Fibroblast of skin of left quadriceps (primary cell): ENCODE results near the gene HSD11B1L.
"Not testable (repeated sequence)": the region's sequence is repeated elsewhere in the genome, so short reads cannot be mapped to it uniquely, and the experiment has no call there.

Experiments used
- DNase-seq, 2 experiments: peaks; one replicate each; pipeline ENCODE4 v3.0.0-alpha.2; 2013; ENCODE audit warnings: low read depth in 2 of 2

Gene HSD11B1L

DNA sequence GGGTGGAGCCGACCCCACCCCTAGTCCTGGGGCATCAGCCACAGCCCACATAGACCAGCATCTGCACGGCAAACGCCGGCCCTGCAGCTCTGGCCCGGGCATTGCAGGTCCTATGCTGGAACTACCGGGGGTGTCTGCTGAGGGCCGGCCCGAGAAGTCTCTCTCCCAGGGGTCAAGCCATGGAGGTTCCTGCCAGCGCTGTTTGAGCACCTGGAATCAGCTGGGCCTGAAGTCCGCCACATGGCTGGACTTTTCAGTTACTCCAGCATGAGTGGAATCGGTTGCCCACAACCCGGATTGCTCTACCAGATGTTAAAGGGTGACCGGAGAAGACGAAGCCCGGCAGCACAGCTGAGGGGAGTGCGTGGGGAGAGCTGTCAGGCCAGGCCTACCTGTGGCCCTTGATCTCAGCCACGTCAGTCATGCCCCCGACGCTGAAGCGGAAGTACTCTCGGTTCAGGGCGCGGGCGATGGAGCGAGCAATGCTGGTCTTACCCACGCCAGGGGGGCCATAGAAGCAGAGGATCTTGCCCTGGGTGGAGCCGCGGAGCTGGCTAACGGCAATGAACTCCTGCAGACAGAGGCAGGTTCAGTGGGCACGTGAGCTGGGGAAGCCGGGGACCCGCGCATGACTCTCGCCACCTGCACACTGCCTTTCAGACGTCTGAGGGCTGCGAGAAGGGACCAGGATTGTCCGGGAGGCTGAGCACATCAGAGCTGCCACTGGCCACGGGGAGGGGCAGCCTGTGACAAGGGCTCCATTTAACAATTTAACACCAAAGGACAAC lies 18.0 kb downstream of the HSD11B1L start:
- no peak for DNase-seq

DNA sequence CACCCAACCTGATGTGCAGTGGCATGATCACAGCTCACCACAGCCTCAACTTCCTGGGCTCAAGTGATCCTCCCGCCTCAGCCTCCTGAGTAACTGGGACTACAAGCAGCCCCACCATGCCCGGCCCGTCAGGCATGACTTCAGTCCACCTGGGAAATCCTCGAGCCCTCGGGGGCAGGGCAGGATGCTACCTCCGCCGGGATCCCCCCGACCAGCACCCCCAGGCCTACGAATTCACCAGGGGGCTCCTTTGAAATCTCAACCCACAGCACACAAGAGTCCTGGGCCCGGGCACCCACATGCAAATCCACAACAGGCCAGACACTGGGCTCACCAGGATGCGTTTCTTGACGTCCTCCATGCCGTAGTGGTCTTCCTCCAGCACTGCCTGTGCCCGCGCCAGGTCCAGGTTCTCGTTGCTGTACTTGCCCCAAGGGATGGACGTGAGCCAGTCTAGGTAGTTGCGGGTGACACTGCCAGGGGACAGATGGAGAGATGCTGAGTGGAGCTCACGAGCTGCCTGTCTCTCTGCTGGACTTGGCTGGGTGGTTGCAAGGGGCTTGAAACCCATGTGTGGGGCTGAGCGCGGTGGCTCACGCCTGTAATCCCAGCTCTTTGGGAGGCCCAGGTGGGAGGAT lies 19.7 kb downstream of the HSD11B1L start:
- DNase-seq = no peak

DNA sequence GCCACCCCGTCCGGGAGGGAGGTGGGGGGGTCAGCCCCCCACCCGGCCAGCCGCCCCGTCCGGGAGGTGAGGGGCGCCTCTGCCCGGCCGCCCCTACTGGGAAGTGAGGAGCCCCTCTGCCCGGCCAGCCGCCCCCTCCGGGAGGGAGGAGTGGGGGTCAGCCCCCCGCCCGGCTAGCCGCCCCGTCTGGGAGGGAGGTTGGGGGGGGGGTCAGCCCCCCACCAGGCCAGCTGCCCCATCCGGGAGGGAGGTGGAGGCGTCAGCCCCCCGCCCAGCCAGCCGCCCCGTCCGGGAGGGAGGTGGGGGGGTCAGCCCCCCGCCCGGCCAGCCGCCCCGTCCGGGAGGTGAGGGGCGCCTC lies 21.2 kb downstream of the HSD11B1L start:
- not testable (repeated sequence) for DNase-seq

DNA sequence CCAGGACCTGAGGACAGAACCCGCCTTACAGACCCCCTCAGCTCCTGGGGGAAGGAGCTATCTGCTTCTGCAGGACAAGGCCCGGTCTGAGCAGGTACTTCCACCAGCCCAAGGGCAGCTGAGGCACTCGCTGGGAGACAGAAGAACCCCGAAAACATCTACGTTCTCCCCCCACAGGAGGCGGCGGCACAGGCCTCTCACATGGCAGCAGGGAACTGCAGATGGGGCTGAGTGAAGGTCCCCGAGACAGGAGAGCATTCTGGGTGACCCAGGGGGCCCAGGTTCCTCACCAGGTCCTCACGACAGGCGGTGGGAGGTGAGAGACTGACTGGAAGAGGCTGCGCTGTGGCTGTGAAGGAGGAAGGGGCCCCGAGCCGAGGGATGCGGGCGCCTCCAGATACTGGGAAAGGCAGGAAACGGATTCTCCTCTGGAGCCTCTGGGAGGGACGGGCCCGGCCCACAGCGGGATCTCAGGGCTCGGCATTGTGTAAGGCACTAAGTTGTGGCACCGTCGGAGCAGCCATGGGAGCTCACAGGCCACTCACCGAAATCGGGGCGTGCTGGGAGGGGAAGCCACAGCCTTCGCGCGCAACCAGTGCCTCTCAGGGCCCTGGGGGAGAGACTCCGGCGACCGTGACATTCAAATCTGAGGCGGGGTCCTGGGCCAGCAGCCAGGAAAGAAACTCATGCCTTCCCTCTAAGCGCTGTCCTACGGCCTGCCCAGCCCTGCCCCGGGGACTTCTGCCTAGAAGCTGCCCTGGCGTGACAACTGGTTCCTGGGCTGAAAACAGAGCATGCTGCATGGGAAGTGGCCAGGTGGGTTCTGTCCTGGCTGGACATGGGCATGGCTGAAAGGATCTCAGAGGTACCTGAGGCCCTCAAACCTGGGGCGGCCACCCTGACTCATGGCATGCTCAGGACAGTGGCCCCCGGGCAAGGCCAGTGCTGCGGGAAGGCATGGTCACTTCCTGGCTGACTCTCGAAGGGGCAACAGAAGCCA lies 23.3 kb downstream of the HSD11B1L start:
- no peak for DNase-seq

DNA sequence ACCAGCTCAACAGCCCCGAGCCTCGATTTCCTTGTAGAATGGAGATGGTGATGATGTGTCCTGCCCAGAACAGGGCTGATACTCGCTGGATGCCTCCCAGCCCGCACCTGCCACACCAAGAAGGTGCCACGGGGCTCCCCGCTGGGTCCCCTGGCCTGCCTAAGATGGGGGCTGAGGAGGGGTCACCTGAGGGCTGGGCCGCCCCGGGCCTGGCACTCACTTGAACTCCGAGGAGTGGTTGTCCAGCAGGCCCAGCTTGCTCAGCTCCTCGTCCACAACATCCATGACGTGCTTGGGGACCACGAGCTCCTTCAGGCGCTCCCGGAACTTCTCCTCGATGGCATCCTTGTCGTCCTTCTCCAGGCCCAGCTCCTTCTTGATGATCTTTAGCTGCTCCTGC lies 24.7 kb downstream of the HSD11B1L start:
- DNase-seq = no peak

DNA sequence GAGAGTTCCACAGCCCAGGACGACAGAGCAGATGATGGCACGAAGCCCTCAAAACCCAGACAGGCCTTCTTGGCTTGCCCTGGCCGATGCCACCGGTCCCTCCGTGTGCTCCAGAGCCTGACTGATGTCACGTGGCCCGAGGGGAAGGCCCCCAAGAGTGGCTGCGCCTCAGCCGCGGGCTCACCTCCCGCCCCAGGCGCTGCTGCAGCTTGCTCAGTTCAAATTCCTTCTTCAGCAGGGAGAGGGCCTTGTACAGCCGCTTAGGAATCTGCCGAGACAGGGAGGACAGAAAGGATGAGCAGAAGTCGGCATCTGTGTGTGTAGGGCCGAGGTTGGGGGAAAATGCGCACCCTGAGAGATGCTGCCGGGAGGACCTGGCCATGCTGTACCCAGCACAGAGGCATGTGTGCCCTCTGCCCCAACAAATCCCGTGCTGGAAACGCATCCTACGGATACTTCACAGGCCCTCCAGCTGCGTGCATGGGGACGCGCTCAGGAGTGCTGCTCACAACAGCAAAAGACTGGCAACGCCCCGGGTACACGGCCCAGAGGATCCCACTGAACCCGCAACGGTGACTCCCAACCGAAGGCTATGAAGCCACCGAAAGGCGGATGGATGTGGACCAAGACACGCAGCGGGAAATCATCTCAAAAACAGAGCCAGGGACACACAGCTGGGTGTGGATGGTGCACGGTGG lies 26.2 kb downstream of the HSD11B1L start:
- DNase-seq = no peak

DNA sequence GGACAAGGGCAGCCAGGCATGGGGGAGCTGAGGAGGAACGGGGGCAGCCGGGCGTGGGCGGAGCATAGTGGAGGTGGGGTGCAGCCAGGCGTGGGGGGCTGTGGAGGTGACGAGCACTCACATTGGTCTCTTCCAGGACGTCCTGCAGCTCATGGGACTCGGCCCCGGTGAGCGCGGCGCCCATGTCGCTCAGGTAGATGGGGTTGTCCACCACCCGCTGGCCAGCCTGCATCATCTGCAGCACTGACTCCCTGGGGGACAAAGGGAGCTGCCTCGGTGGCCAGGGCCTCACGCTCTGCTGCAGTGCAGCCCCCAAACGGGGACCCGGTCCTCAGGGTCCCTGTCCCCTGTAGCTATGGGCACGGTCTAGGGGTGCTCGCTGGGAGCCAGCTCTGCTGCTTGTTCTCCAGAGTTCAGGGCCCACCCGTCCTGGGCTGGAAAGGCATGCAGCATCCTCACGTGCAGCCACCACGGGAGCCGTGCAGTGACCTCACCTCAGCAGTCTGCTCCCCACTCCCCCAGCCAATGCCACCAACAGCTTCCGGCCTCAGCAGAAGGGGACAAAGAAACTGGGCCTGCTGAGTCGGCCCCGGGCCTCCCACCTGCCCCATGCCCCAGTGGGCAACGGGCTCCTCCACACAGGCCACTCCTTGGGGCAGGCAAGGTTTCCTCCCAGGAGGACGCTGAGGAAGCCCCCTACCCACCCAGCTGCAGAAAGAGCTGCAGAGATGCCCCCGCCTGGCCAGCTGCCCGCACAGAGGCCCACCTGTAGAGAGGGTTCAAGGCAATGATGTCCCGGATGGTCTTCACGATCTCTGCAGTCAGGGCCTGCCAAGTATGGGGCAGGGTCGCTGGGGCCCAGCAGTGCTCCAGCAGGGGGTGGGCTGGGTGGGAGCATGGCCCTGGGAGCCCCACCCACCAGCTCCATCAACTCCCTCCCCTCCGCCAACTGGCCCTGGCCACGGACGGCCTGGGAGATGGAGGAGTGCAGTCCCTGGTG lies 27.0 kb downstream of the HSD11B1L start:
- no peak for DNase-seq

DNA sequence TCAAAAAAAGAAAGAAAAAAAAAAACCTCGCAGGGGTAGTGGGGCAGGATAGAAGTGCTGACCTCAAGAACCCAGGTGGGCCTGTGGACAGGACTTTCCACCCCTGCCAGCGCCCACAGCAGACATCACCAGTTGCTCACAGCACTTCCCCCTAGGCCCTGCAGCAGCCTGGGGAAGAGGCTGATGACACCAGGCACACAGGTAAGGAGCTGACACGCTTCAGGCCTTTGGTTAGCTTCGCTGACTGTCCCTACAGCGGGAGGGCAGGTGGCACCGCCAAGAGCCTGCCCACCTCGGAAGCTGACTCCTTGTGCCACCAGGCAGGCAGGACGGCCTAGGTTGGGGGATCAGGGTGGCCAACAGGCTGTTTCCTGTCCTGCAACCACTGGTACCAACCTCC lies 30.2 kb downstream of the HSD11B1L start:
- DNase-seq = no peak

DNA sequence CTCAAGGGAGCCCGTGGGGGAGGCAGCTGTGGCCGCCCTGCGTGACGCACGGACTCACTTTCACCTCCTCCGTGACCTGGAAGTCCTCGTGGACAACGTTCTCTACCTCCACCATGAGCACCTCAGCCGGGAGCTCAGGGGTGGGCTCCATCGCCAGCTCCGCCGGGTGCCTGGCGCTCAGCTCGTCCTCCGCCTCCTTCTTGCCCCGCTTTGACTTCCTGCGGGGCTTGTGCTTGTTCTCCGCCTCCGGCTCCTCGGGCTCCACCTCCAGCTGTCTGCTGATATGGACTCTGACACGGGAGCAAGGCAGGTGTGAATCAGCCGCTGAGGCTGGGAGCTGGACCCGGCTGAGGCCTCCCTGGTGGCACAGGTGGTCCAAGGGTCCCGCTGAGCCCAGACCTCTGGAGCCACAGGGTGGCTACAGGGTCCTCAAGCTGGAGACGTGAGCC lies 30.9 kb downstream of the HSD11B1L start:
- DNase-seq = no peak

DNA sequence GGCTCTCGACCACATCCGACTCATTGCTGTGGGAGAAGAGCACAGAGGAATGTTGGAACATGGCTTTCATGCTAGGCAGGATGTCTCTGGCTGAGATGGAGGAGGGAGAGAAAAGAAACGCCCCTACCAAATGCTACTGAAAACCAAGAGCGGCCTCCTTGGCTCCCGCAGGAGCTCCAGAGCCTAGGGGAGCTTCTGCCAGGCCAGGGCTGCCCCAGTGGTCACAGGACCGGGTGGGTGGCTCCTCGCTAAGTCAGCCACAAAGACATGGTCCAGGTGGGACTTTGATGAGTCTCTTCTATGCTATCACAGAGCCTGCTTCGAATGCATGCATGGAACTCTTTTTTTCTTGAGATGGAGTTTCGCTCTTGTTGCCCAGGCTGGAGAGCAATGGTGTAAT lies 32.4 kb downstream of the HSD11B1L start:
- no peak for DNase-seq

DNA sequence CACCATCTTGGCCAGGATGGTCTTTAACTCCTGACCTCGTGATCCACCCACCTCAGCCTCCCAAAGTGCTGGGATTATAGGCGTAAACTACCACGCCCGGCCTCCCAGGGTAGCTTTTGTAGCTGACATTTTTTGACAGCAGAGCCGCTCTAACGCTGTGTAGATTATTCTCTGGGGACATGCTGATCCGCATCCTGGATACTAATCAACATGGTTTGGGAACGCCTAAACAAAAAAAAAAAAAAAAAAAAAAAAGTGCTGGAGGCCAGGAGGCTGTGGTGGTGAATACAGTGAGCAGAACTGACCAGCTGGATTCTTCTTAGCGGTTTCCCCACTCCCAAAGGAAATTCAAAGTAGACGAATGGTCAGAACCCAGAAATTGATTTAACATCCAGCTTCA lies 34.0 kb downstream of the HSD11B1L start:
- no peak for DNase-seq

DNA sequence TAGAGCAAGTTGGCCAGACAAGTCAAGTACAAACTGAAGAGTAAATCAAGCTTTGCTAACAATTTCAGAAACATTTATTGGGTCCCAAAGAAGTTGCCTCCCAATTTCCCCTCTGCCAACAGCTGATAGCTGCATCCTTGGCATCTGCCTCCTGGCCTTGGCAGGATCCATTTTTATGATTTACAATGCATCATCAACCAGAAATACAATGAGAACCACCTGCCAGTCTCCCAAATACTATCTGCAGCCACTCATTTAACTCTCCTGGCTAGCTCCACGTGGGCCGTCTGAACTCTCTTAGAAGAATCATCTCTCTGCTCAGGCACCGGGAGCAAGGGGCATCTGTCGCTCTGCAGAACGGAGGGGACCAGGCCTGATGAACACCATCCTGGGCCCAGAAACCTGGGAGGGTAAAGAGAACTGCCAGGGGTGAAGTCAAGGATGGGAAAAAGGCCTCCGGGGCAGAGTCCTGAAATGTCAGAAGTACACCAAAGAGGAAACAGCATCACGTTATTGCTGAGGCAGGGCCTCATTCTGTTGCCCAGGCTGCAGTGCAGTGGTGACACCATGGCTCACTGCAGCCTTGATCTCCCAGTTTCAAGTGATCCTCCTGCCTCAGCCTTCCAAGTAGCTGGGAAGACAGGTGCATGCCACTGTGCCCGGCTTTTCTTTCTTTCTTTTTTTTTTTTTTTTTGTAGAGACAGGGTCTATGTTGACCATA lies 36.5 kb downstream of the HSD11B1L start:
- DNase-seq = no peak

DNA sequence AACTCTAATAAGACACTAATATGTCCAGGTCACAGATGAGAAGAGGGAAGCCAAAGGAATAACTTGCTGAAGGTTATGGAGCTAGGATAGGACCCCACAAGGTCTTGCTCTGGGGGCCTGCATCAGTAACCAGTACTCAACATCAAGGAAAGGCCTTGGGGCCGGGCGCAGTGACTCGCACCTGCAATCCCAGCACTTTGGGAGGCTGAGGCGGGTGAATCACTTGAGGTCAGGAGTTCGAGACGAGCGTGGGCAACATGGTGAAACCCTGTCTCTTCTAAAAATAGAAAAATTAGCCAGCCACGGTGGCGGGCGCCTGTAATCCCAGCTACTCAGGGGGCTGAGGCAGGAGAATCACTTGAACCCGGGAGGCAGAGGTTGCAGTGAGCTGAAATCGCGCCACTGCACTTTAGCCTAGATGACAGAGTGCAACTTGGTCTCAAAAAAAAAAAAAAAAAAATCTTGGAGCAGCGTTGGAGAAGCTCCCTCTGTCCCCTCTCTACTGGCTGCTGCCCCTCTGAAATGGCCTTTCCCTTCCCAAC lies 37.3 kb downstream of the HSD11B1L start:
- DNase-seq = no peak

DNA sequence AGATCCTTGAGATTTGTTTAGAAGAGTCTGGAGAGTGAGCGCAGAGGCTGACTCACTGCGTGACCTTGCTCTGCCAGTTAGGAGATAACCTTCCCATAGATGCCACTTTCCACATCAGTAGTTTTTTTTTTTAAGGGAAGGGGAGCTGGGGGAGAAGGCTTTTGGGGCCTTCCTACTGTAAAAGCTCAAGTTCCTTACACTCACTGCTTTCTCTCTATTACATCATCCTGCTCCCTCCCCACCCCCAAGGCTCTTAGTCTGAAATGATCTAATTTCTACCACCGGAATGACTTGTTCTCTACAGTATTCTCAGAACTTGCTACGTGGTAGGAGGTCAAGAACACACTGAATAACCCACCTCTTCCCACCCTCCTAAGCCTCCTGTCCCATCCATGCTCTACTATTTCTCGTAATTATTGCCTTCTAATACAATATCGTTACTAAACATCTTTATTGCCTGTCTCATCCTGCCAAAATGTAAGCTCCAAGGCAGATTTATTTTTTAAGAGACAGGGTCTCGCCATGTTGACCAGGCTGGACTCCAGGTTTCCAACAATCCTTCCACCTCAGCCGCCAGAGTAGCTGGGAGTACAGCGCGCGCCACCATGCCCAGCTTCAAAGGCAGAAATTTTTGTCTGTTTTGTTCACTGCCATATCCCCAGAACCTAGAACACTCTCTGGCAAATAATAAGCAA lies 37.9 kb downstream of the HSD11B1L start:
- DNase-seq = peak; percentile 84 to 85

DNA sequence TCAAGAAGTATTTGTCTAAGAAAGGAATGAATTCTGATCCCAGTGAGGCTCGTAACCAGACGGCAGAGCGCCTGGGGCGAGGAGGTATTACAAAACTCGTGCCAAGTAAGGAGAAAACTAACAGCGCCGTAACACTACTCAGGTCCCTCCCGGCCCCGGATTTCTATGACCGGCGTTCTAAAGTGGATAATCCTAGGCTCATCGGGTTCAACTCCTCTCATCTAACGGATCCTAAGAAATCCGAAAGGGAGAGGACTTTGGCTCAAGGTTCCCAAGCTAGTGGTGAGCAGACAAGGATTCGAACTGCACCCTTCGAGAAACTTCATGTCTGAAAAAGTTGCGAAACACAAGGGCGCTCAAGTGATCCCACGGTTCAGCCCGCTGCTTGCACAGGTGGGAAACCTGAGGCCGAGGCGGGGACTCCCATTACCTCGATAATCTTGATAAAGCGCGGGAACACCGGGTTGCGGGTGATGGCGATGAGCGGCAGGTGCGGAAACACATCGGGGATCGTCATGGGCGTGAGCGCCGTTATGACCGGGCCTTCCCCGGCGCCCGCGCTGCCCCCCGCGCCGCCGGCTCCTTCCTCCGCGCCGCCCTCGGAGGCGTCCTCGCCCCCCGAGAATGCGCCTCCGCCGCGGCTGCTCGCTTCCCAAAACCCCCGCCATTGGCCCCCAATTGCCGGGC lies 38.6 kb downstream of the HSD11B1L start:
- DNase-seq = no peak

DNA sequence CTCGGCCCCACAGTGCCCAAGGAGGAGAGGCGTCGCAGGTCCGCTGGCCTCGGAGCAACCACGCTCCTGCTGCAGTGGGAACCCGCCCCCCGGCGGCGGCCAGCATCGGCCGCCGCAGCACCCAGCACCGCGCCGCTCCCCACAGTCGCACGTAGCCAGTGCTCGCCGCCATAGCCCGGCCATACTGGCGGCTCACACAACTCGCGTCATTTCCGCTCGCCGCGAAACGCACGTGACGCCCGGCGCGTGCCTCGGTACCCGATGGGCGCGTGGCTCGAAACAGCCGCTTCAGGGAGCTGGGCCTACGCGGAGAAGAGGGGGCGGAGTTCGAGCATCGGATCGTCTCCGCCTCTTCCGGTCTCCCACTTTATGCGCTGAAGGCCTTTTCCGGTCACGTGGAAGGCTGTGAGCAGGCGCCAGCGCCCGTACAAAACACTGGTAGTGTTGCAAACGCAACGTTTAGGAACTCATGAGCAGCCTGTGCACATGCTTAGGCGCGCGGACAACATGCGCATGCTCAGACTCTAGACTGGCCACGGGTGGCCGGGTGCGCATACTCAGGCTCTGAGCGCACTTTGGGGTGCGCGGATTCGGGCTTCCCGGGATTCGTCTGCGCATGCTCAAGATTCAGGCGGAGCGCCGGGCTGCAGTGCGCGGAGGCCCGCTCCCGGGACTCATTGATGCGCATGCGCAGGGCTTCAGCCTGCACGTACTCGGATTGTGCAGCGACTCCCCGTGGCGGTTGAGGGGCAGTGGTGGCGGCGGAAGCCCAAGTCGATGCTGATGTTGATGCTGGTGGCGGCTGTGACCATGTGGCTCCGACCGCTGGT lies 39.3 kb downstream of the HSD11B1L start, which contains the start of the genes CATSPERD and LONP1:
Gene CATSPERD, plus strand, starts transcription at position 677 of the 830 bp plus-strand sequence. Its CDS starts 101 bp downstream, at position 778.
Gene LONP1, minus strand, starts transcription at position 186 of the 830 bp plus-strand sequence. Its CDS starts 14 bp downstream, at position 172.
- DNase-seq = peak; percentile 98

DNA sequence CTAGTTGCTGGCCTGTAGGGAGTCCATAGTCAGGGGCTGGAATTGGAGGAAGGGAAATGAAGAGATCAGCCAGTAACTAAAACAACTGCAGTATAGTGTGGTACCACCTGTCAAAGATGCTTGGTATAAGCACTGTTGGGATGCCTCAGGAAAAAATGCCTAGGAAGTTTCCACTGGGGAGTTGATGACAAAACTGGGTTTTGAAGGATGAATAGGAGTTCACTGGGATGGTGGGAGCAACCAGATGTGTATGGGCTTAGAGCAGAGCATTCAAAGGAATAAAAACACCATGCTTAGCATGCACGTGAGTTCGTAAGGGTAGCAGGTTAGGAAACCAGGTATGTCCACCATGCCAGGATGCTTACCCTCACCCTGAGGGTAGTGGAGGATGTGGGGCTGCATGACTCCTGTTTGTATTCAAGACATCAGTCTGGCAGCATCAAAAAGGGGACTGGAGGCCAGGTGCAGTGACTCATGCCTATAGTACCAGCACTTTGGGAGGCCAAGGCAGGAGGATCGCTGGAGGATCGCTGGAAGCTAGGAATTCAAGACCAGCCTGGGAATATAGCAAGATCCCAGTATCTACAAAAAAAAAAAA lies 46.7 kb downstream of the HSD11B1L start:
- no peak for DNase-seq
